SK-N-SH treated with all-trans-retinoic acid at 6 μM for 48 hours (cell line): ENCODE results near the gene FYN.

Experiments used
- GLIS3 ChIP-seq: fragments of 250-450 bp; sonication (Bioruptor Pico); IDR thresholded peaks from 2 replicates; pipeline ENCODE4 v1.5.0; 2020; ENCODE audit warnings: mild to moderate bottlenecking, moderate library complexity
- ISL1 ChIP-seq: fragments of 250-450 bp; sonication (Bioruptor Pico); IDR thresholded peaks from 2 replicates; pipeline ENCODE4 v2.1.2; 2022; ENCODE audit warnings: mild to moderate bottlenecking, moderate library complexity
- RARB ChIP-seq: fragments of 250-450 bp; sonication (Bioruptor Pico); IDR thresholded peaks from 2 replicates; pipeline ENCODE4 v1.8.0; 2021; ENCODE audit warnings: mild to moderate bottlenecking, moderate library complexity
- ZFP30 ChIP-seq: fragments of 450-650 bp; formaldehyde crosslinking; IDR thresholded peaks from 2 replicates; pipeline ENCODE4 v1.5.0; 2022; ENCODE audit warnings: mild to moderate bottlenecking, moderate library complexity
- ZNF565 ChIP-seq: fragments of 450-650 bp; formaldehyde crosslinking; conservative IDR thresholded peaks from 2 replicates; pipeline ENCODE4 v1.5.0; 2020; ENCODE audit warnings: low read depth, mild to moderate bottlenecking, moderate library complexity
- TF ChIP-seq, protein P1 (sequence below): fragments of 250-450 bp; sonication (Bioruptor Pico); IDR thresholded peaks from 2 replicates; pipeline ENCODE4 v1.8.0; 2020; ENCODE audit warnings: mild to moderate bottlenecking, moderate library complexity, borderline replicate concordance

DNA sequence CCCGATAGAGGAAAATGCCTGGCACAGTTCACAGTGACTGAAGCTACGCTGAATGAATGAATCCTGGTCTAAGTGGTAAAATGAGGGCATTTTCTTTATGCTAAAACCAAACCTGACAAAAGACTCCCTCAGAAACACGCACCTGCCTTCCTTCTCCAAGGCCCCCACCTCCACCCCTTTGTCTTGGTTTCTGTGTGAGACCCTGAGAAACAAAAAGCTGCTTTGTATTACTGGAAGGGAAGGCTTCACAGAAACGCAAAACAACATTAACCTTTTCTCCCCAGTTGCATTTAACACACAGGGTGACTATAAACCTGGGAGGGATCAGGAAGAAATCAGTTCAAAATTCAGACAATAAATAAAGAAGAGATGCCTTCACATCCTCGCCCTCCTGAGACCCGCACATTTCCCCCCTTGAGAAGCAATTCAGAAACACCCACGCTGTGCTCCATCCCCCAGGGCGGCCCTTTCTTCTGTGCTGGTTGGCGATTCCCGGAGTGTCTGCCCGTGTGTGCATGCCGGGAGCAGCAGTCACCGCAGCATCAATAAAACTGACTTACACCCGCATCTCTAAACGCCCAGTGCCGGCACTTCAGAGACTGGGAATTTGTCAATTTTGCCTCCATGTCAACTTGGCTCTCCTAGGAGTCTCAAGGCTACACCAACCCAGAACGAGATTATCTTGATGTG is 200.3 kb downstream of the FYN start:
- TF ChIP-seq ISL1 (CRISPR knock-in tag), result no peak
- no peak for TF ChIP-seq ZFP30 (CRISPR knock-in tag)
- TF ChIP-seq, protein P1, sequence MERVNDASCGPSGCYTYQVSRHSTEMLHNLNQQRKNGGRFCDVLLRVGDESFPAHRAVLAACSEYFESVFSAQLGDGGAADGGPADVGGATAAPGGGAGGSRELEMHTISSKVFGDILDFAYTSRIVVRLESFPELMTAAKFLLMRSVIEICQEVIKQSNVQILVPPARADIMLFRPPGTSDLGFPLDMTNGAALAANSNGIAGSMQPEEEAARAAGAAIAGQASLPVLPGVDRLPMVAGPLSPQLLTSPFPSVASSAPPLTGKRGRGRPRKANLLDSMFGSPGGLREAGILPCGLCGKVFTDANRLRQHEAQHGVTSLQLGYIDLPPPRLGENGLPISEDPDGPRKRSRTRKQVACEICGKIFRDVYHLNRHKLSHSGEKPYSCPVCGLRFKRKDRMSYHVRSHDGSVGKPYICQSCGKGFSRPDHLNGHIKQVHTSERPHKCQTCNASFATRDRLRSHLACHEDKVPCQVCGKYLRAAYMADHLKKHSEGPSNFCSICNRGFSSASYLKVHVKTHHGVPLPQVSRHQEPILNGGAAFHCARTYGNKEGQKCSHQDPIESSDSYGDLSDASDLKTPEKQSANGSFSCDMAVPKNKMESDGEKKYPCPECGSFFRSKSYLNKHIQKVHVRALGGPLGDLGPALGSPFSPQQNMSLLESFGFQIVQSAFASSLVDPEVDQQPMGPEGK, result no peak
- TF ChIP-seq ZNF565 (CRISPR knock-in tag), result no peak
- no peak for TF ChIP-seq GLIS3 (CRISPR knock-in tag)
- no peak for TF ChIP-seq RARB
